ENCODE data around the gene NPTXR. TPM values are rescaled to one million over a fixed set of nuclear protein-coding genes. Genes with fewer than 3 reads are reported as not detected.
"Not testable (repeated sequence)": the region's sequence is repeated elsewhere in the genome, so short reads cannot be mapped to it uniquely, and the experiment has no call there.

NPTXR gene
- total RNA-seq, 1 experiment from 2014 or later: 129 TPM

GRCh38 chr22:38860283-38861169 is 16.7 kb upstream of the NPTXR start:
- Histone ChIP-seq H3K9me3 (ENCODE audit: low read depth, low read length, poor library complexity, severe bottlenecking) (no peaks in the 10 kb centered on the region), H3K27ac (ENCODE audit: low read depth, low read length, poor library complexity, severe bottlenecking) (no peak overlapping the region), H3K4me1 (ENCODE audit: insufficient read depth, low read length, poor library complexity, severe bottlenecking) (peaks cover 37% of the 10 kb centered on the region), H3K27me3 (replicated peaks; ENCODE audit: insufficient read depth, low read depth, low read length, poor library complexity) (no peaks in the 10 kb centered on the region), H3K4me3 (ENCODE audit: low read depth, low read length, poor library complexity, severe bottlenecking) (no peak overlapping the region), H3K36me3 (ENCODE audit: insufficient read depth, low read length, poor library complexity, severe bottlenecking) (peaks cover 10% of the 10 kb centered on the region)
- intact Hi-C loops (cut with micrococcal nuclease; ENCODE audit: unreplicated experiment): no loop called here
- no TSS peak for BruUV-seq (replicated peaks)
- TF ChIP-seq EZH2 (IDR thresholded peaks at IDR 0.05; ENCODE audit: borderline replicate concordance, low read depth, low read length, poor library complexity, severe bottlenecking): no peak
- no peak for TF ChIP-seq CTCF (conservative IDR thresholded peaks at IDR 0.05; ENCODE audit: low read depth, low read length)
- CTCF ChIA-PET: interaction anchor here (0.7 kb wide), 1 partner anchor 131 kb away, joined by 4 read pairs; no protein-coding TSS in a partner anchor
- DNase-seq (ENCODE audit: low spot score): no peak
- POLR2A ChIA-PET (ENCODE audit: low non-redundant PET): interaction anchor here (0.6 kb wide), 1 partner anchor 20 kb away, joined by 4 read pairs; no protein-coding TSS in a partner anchor

GRCh38 chr22:38859581-38860282 is 15.9 kb upstream of the NPTXR start:
- POLR2A ChIA-PET (ENCODE audit: low non-redundant PET): interaction anchor here (0.6 kb wide), 1 partner anchor 19 kb away, joined by 4 read pairs; no protein-coding TSS in a partner anchor
- TF ChIP-seq EZH2 (IDR thresholded peaks at IDR 0.05; ENCODE audit: borderline replicate concordance, low read depth, low read length, poor library complexity, severe bottlenecking): no peak
- no peak for TF ChIP-seq CTCF (conservative IDR thresholded peaks at IDR 0.05; ENCODE audit: low read depth, low read length)
- Histone ChIP-seq H3K27ac (ENCODE audit: low read depth, low read length, poor library complexity, severe bottlenecking) (no peak overlapping the region), H3K36me3 (ENCODE audit: insufficient read depth, low read length, poor library complexity, severe bottlenecking) (peaks cover 5% of the 10 kb centered on the region), H3K4me3 (ENCODE audit: low read depth, low read length, poor library complexity, severe bottlenecking) (no peak overlapping the region), H3K9me3 (ENCODE audit: low read depth, low read length, poor library complexity, severe bottlenecking) (no peaks in the 10 kb centered on the region), H3K4me1 (ENCODE audit: insufficient read depth, low read length, poor library complexity, severe bottlenecking) (peaks cover 29% of the 10 kb centered on the region), H3K27me3 (replicated peaks; ENCODE audit: insufficient read depth, low read depth, low read length, poor library complexity) (no peaks in the 10 kb centered on the region)
- no TSS peak for BruUV-seq (replicated peaks)
- CTCF ChIA-PET: interaction anchor here (0.7 kb wide), 1 partner anchor 131 kb away, joined by 4 read pairs; no protein-coding TSS in a partner anchor
- DNase-seq (ENCODE audit: low spot score): no peak
- intact Hi-C loops (cut with micrococcal nuclease; ENCODE audit: unreplicated experiment): no loop called here

- TF ChIP-seq EZH2 (IDR thresholded peaks at IDR 0.05; ENCODE audit: borderline replicate concordance, low read depth, low read length, poor library complexity, severe bottlenecking) (no peak), CTCF (conservative IDR thresholded peaks at IDR 0.05; ENCODE audit: low read depth, low read length) (no peak)
- no peak for DNase-seq (ENCODE audit: low spot score)
- no peak overlapping the region for H3K27ac ChIP-seq (ENCODE audit: low read depth, low read length, poor library complexity, severe bottlenecking)
- H3K27me3 ChIP-seq (replicated peaks; ENCODE audit: insufficient read depth, low read depth, low read length, poor library complexity): no peaks in the 10 kb centered on the region
- H3K9me3 ChIP-seq (ENCODE audit: low read depth, low read length, poor library complexity, severe bottlenecking): no peaks in the 10 kb centered on the region
- POLR2A ChIA-PET (ENCODE audit: low non-redundant PET): no interaction called here
- H3K36me3 ChIP-seq (ENCODE audit: insufficient read depth, low read length, poor library complexity, severe bottlenecking): peaks cover 5% of the 10 kb centered on the region
- intact Hi-C loops (cut with micrococcal nuclease; ENCODE audit: unreplicated experiment): no loop called here
- CTCF ChIA-PET: no interaction called here
- BruUV-seq (replicated peaks): no TSS peak
- H3K4me3 ChIP-seq (ENCODE audit: low read depth, low read length, poor library complexity, severe bottlenecking): no peak overlapping the region
- peaks cover 17% of the 10 kb centered on the region for H3K4me1 ChIP-seq (ENCODE audit: insufficient read depth, low read length, poor library complexity, severe bottlenecking)
Observed at GRCh38 chr22:38858492-38858891, 14.7 kb upstream of the NPTXR start.

GRCh38 chr22:38854476-38854875 is 10.6 kb upstream of the NPTXR start:
- CTCF ChIA-PET; H3K27me3 ChIP-seq (replicated peaks; ENCODE audit: insufficient read depth, low read depth, low read length, poor library complexity); BruUV-seq (replicated peaks); DNase-seq (ENCODE audit: low spot score); H3K36me3 ChIP-seq (ENCODE audit: insufficient read depth, low read length, poor library complexity, severe bottlenecking); H3K4me3 ChIP-seq (ENCODE audit: low read depth, low read length, poor library complexity, severe bottlenecking); H3K27ac ChIP-seq (ENCODE audit: low read depth, low read length, poor library complexity, severe bottlenecking); H3K4me1 ChIP-seq (ENCODE audit: insufficient read depth, low read length, poor library complexity, severe bottlenecking); intact Hi-C loops (cut with micrococcal nuclease; ENCODE audit: unreplicated experiment); H3K9me3 ChIP-seq (ENCODE audit: low read depth, low read length, poor library complexity, severe bottlenecking): not testable (repeated sequence)
- POLR2A ChIA-PET (ENCODE audit: low non-redundant PET): interaction anchor here (0.6 kb wide), 1 partner anchor 38 kb away, joined by 4 read pairs; no protein-coding TSS in a partner anchor

- H3K27ac ChIP-seq (ENCODE audit: low read depth, low read length, poor library complexity, severe bottlenecking); H3K9me3 ChIP-seq (ENCODE audit: low read depth, low read length, poor library complexity, severe bottlenecking); H3K4me3 ChIP-seq (ENCODE audit: low read depth, low read length, poor library complexity, severe bottlenecking); H3K36me3 ChIP-seq (ENCODE audit: insufficient read depth, low read length, poor library complexity, severe bottlenecking); H3K4me1 ChIP-seq (ENCODE audit: insufficient read depth, low read length, poor library complexity, severe bottlenecking); DNase-seq (ENCODE audit: low spot score); BruUV-seq (replicated peaks); H3K27me3 ChIP-seq (replicated peaks; ENCODE audit: insufficient read depth, low read depth, low read length, poor library complexity); intact Hi-C loops (cut with micrococcal nuclease; ENCODE audit: unreplicated experiment): not testable (repeated sequence)
- ChIA-PET POLR2A (ENCODE audit: low non-redundant PET) (interaction anchor here (0.6 kb wide), 1 partner anchor 37 kb away, joined by 4 read pairs; no protein-coding TSS in a partner anchor), CTCF (interaction anchor here (1.1 kb wide), 1 partner anchor 85 kb away, joined by 3 read pairs; no protein-coding TSS in a partner anchor)
Observed at GRCh38 chr22:38853883-38854282, 10.1 kb upstream of the NPTXR start.
